Large intestine (tissue), 3 donors: ENCODE results near the gene RICTOR. TPM values are rescaled to one million over a fixed set of nuclear protein-coding genes. Genes with fewer than 3 reads are reported as not detected.
"Not testable (repeated sequence)": the region's sequence is repeated elsewhere in the genome, so short reads cannot be mapped to it uniquely, and the experiment has no call there.

Experiments
- DNase-seq, 2 donors: peaks; one replicate each; pipeline versions ENCODE4 v3.0.0 to v3.0.0-alpha.2; 2013
- H3K27ac ChIP-seq: one replicate; pipeline ENCODE4 v1.5.1; 2013; ENCODE audit warnings: low read length
- H3K27me3 ChIP-seq: 2 replicates; pipeline ENCODE4 v1.6.1; 2013; ENCODE audit warnings: low read length; ENCODE audit not compliant: control insufficient read depth, insufficient read depth
- H3K36me3 ChIP-seq: 2 replicates; pipeline ENCODE4 v1.6.1; 2013; ENCODE audit warnings: low read length; ENCODE audit not compliant: control insufficient read depth, insufficient read depth
- H3K4me1 ChIP-seq: one replicate; pipeline ENCODE4 v1.6.1; 2013; ENCODE audit warnings: low read length; ENCODE audit not compliant: control insufficient read depth, insufficient read depth
- H3K4me3 ChIP-seq: one replicate; pipeline ENCODE4 v1.5.1; 2013; ENCODE audit warnings: low read length
- H3K9me3 ChIP-seq: one replicate; pipeline ENCODE4 v1.6.1; 2013; ENCODE audit warnings: mild to moderate bottlenecking, low read depth, low read length, moderate library complexity; ENCODE audit not compliant: control insufficient read depth
- WGBS: methylation state at CpG from one replicate; pipeline ENCODE4 v1.1.5; 2013; ENCODE audit warnings: low lambda C conversion rate; ENCODE audit not compliant: insufficient coverage; 5-methylcytosine and 5-hydroxymethylcytosine counted together
- polyA plus RNA-seq: library from polyadenylated mRNA; unstranded; fragments of 120-200 nt; gene quantifications from one replicate; pipeline ENCODE4 v1.2.1, GENCODE V29; 2013

Gene RICTOR
- polyA plus RNA-seq, 1 donor, result 20.2 TPM

GRCh38 chr5:38997591-38997990 lies 76.6 kb downstream of the RICTOR start:
- 67% methylated on average over 1 of the region's 2 CpGs for WGBS
- H3K4me1 ChIP-seq, result no peaks in the 10 kb centered on the region
- no peak for DNase-seq
- H3K4me3 ChIP-seq, result no peak overlapping the region
- H3K36me3 ChIP-seq, result peaks cover 7% of the 10 kb centered on the region
- no peaks in the 10 kb centered on the region for H3K27me3 ChIP-seq
- H3K9me3 ChIP-seq, result peaks cover 8% of the 10 kb centered on the region
- H3K27ac ChIP-seq, result no peak overlapping the region

- Histone ChIP-seq H3K27me3 (no peaks in the 10 kb centered on the region), H3K9me3 (peaks cover 8% of the 10 kb centered on the region), H3K4me3 (no peak overlapping the region), H3K27ac (no peak overlapping the region), H3K4me1 (no peaks in the 10 kb centered on the region), H3K36me3 (peaks cover 7% of the 10 kb centered on the region)
- no peak for DNase-seq
Measured at GRCh38 chr5:38996123-38996522, 78.1 kb downstream of the RICTOR start.

- DNase-seq, result peak; percentile 23 to 48
Measured at GRCh38 chr5:38994324-38994927, 79.8 kb downstream of the RICTOR start.

GRCh38 chr5:38989974-38990719 lies 84.1 kb downstream of the RICTOR start:
- not testable (repeated sequence) for H3K4me3 ChIP-seq, H3K36me3 ChIP-seq, H3K27me3 ChIP-seq, DNase-seq, H3K27ac ChIP-seq, H3K9me3 ChIP-seq, H3K4me1 ChIP-seq
- 98% methylated on average over 9 of the region's 13 CpGs for WGBS

More at GRCh38 chr5:38994324-38994927, 79.8 kb downstream of the RICTOR start:
- H3K4me3 ChIP-seq, result no peak overlapping the region
- H3K27me3 ChIP-seq, result no peaks in the 10 kb centered on the region
- H3K27ac ChIP-seq, result no peak overlapping the region
- peaks cover 11% of the 10 kb centered on the region for H3K36me3 ChIP-seq
- H3K4me1 ChIP-seq, result no peaks in the 10 kb centered on the region
- H3K9me3 ChIP-seq, result peaks cover 8% of the 10 kb centered on the region
- 100% methylated on average over 1 of the region's 5 CpGs for whole genome bisulfite sequencing

GRCh38 chr5:38985909-38986452 lies 88.2 kb downstream of the RICTOR start:
- Histone ChIP-seq H3K9me3 (no peaks in the 10 kb centered on the region), H3K27me3 (no peaks in the 10 kb centered on the region), H3K27ac (no peak overlapping the region), H3K4me1 (no peaks in the 10 kb centered on the region), H3K36me3 (peaks cover 11% of the 10 kb centered on the region), H3K4me3 (no peak overlapping the region)
- WGBS, result 93% methylated on average over 3 of the region's 9 CpGs
- DNase-seq, result no peak

- Histone ChIP-seq H3K4me1 (no peaks in the 10 kb centered on the region), H3K36me3 (peaks cover 16% of the 10 kb centered on the region), H3K9me3 (no peaks in the 10 kb centered on the region), H3K27me3 (no peaks in the 10 kb centered on the region), H3K4me3 (no peak overlapping the region), H3K27ac (no peak overlapping the region)
- DNase-seq, result no peak
- WGBS, result 86% methylated on average over 1 of the region's 2 CpGs
Measured at GRCh38 chr5:38979535-38979934, 94.7 kb downstream of the RICTOR start.

- Histone ChIP-seq H3K27me3 (no peaks in the 10 kb centered on the region), H3K27ac (no peak overlapping the region), H3K9me3 (no peaks in the 10 kb centered on the region), H3K36me3 (peaks cover 19% of the 10 kb centered on the region), H3K4me1 (no peaks in the 10 kb centered on the region), H3K4me3 (no peak overlapping the region)
- DNase-seq, result no peak
Measured at GRCh38 chr5:38978036-38978435, 96.2 kb downstream of the RICTOR start.

- Histone ChIP-seq H3K9me3 (no peaks in the 10 kb centered on the region), H3K36me3 (peaks cover 22% of the 10 kb centered on the region), H3K27ac (no peak overlapping the region), H3K4me3 (no peak overlapping the region), H3K4me1 (no peaks in the 10 kb centered on the region), H3K27me3 (no peaks in the 10 kb centered on the region)
- DNase-seq, result no peak
- WGBS, result no CpG with 5 or more reads among the region's 5 CpGs
Measured at GRCh38 chr5:38968665-38969064, 105.5 kb downstream of the RICTOR start.

GRCh38 chr5:38961691-38962090 lies 112.5 kb downstream of the RICTOR start:
- Histone ChIP-seq H3K9me3 (no peaks in the 10 kb centered on the region), H3K36me3 (peaks cover 41% of the 10 kb centered on the region), H3K27me3 (no peaks in the 10 kb centered on the region), H3K4me3 (no peak overlapping the region), H3K27ac (no peak overlapping the region), H3K4me1 (no peaks in the 10 kb centered on the region)
- WGBS, result no CpG with 5 or more reads among the region's 2 CpGs
- DNase-seq, result no peak

- Histone ChIP-seq H3K4me1 (no peaks in the 10 kb centered on the region), H3K9me3 (no peaks in the 10 kb centered on the region), H3K27ac (no peak overlapping the region), H3K27me3 (no peaks in the 10 kb centered on the region), H3K4me3 (no peak overlapping the region), H3K36me3 (peaks cover 52% of the 10 kb centered on the region)
- no peak for DNase-seq
- 100% methylated on average over 3 of the region's 4 CpGs for WGBS
Measured at GRCh38 chr5:38953426-38954012, 120.7 kb downstream of the RICTOR start.
